G401 (cell line): Measurements from ENCODE around the gene PRKAR1B. TPM values are rescaled to one million over a fixed set of nuclear protein-coding genes. Genes with fewer than 3 reads are reported as not detected.

Experiments used
- DNase-seq: peaks from one replicate; pipeline ENCODE4 v3.0.0-alpha.2; 2015; ENCODE audit warnings: low spot score
- in situ Hi-C: cut with HindIII; loops from 2 replicates; pipeline ENCODE4 v1.10.0; 2016; ENCODE audit warnings: low sequenced_read_pairs, mixed read lengths
- total RNA-seq: library from RNA; depleted of rRNA; stranded (reverse); fragments of >200 nt; shearing (Covaris generic); gene quantifications from 2 replicates; pipeline ENCODE4 v1.2.3, GENCODE V29; 2014

Gene PRKAR1B
- total RNA-seq, 1 experiment from 2014 or later = 83.1 TPM

DNA sequence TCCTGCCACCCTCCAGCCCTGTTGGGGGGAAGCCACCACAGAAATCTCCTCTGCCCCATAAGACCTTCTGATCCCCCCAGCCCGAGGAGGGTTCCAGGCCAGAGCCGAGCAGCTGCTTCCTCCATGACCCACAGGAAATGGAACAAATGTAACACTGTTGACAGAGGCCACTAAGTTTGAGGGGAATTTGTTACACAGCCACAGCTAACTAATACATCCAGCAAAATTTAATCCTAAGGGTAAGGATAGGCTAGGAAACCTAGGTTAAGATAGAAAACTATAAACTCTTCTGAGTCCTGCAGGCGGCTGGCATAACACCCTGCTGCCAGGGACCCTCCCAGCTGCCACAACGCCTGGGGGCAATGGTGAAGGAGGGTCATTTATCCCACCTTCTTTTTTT, 140.6 kb downstream of the PRKAR1B start:
- in situ Hi-C loops = no loop called here
- no peak for DNase-seq

DNA sequence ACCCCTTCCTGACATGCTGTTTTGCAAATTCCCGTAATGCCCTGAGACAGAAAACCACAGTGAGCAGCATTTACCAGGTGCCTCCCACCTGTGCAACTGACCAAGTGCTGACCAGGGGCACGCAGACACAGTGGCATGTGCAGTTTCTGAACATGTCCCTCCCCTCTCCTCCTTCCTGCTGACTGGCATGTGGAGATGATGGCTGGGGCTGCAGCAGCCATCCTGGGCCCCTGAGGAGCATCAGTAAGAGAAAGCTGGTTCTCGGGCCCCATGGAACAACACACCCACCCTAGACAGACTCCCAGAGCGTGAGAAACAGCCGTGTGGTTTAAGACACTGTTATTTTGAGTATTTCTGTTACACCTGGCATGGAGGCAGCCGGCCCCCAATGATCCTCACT, 141.2 kb downstream of the PRKAR1B start:
- no peak for DNase-seq
- in situ Hi-C loops = no loop called here

DNA sequence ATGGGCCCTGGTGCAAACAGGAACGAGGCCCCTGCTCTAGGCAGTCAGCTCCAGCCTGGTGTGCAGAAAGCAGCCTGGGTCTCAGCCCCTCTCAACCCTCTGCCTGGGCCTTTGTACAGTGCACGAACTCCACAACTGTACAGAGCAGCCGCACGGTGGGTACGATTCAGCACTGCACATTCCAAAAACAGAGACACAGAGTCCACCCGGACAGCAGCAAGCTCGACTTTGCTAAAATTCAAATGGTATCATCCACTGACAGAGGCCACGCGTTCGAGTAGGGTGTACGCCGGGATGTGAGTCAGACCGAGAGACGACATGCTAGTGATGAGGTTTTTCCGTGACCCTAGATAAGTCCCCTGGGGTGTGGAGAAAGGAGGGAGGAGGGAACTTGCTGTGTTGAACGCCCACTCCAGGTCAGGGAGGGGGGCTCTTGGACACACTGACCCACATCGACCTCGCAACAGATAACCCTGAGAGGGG, 141.8 kb downstream of the PRKAR1B start:
- in situ Hi-C loops = no loop called here
- DNase-seq = no peak

DNA sequence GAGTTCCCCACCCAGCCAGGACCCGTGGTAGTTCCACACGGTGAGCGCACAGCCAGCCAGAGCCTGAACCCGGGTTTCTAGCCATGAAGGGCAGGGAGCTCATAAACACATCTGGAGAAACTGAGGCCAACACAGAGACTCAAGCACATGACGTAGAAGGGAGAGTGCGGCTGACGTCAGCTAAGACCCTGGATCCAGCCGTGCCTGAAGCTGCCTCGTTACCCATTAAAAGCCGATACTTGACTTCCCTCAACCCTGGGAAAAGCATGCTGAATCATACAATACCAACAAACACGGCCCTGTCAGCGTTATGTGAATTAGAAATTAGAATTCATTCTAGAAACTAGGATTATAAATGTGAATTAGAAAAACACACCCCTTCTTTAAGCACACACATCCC, 142.3 kb downstream of the PRKAR1B start:
- no peak for DNase-seq
- in situ Hi-C loops = no loop called here

DNA sequence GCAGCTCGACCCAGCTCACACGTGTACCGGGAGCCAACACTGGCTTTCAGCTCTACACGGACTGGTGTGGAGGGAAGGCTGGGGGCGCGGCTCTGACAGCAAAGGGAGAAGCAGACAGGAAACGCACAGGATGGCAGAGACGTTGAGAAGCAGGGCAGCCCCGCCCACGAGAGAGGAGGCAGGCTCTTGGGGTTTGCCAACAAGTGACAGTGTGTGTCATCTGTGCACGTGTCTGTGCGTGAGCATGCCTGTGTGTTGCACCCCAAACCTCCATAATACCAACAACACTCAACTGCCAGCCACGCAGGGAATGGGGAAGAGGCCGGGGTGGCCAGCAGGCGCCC, 143.0 kb downstream of the PRKAR1B start:
- DNase-seq = no peak
- in situ Hi-C loops = no loop called here

DNA sequence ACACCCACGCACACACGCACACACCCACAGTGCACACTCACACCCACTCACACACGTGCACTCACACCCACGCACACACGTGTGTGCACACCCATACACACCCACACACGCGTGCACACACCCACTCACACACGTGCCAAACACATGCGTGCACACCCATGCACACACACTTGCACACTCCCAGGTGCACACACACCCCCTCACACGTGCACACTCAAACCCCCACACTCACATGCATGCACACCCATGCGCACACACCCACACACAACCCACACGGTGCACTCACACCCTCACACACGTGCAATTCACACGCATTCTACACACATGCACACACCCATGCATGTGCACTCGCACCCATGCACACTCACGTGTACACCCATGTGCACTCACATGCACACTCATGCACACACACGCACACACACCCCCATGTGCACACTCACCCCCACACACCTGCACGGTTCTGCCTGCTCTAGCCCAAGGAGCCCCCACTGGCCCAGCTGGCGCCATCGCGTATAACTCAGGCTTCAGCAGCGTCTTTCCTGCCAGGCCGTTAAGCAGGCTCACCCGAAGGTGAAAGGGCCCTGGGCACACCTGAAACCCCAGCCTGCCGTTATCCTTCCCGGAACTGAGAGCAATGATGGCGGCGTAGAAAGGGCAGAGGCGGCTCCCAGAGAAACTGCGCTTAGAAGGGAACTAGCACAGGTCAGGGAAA, 143.5 kb downstream of the PRKAR1B start:
- in situ Hi-C loops = no loop called here
- DNase-seq = no peak

DNA sequence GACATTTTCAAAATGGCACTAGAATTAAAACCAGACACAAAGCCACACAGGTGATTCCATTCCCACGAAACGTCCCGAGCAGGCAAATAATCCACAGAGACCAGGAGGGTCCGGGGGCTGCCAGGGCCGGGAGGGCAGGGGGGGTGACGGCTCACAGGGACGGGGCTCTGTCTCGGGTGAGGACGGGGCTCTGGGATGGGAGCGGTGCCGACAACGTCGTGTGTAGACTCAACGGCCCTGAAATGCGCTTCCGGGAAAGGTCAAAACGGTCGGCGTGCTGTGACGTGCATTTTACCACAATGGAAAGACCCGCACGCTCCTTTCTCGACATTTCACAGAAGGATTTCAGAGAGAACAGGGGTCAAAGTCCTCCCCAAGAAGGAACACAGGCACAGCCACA, 144.2 kb downstream of the PRKAR1B start:
- no peak for DNase-seq
- in situ Hi-C loops = no loop called here

DNA sequence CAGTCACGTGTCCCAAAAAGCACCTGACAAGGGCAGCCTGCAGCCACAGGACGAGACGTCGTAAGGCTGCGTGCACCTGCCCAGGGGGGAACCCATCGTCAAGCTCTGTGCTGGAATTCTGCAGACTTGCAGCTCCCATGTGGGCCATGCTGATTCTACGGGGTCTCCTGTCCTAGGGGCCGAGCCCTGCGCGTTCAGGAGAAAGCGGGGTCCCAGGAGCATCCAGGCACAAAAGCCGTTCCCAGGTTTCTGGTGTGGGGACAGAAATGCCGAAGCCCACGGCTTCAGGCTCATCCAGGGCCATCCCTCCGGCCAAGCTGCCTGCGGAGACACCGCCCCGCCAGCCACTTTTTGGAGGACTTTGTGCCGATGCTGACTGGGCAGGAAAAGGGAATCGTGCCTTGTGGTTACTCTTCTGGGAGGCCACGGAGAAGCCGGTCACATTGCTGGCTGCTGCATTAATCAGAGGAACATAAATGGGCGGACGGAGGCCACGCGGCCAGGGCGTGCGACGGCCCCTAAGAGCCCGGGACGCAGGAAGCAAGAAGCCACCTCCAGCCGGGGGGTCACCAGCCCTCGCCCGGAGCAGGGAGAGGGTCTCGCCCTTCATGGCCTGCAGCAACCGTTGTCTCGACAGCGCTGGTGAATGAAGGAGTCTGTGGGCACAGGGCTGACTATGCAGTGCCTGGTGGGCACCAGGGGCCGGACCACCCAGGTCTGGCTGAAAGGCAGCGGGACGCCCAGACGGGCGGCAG, 144.8 kb downstream of the PRKAR1B start:
- in situ Hi-C loops = no loop called here
- DNase-seq = no peak

DNA sequence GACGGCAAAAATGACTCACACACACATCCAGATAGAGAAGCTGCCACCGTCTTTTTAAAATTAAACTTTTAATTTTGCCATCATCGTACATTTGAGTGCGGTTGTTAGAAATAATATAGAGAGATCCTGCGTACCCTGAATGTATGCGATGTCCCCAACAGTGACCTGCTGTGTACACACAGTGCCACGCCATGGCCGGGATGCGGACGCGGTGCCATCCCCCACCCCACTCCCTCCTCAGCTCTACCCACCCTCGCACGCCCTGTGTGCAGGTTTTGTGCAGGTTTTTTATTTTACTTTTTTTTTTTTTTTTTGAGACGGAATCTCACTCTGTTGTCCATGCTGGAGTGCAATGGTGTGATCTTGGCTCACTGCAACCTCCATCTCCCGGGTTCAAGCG, 148.7 kb downstream of the PRKAR1B start:
- in situ Hi-C loops = no loop called here
- DNase-seq = no peak

DNA sequence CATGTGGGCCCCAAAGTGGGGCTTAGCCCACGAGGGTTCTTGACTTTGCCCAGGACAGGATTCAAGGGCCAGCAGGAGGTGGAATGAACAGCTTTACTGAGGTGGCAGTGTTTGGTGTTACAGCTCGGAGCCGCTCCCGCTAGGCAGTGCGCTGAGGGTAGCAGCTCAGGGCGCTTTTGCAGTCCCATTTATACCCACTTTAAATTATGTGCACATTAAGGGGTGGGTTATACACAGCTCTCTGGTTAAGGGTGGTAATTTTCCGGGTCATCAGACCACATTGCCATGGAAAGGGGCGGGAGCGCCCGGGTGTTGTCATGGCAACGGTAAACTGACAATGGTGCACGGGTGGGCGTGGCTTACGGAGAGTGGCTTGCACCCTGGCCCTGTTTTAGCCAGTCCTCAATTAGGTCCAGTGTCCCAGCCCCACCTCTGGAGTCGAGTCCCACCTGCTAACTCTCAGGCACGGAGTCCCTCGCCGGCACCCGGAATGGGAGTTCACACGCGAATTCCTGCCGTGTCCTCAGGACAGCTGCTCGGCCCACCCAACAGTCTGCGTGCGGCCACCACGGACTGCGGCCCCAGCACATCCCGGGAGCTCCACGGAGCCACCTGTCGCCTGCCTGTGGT, 149.2 kb downstream of the PRKAR1B start:
- DNase-seq = no peak
- in situ Hi-C loops = no loop called here

DNA sequence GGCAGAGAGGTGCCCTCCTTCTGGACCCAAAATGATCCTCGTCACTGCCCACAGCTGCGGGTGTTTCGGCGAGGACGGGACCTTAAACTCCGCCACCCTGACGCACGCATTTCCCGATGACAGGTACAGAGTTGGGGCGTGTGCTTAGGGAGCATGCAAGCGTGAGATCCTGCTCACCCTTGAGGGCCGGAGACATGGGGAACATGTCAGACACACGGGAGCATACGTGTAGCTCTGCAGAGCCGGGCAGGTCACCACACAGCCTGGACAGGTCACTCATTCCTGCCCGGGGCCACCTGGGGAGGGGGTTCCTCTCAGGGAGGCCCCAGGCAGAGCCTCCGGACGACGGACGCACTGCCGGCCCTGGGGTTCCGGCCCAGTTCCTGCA, 149.8 kb downstream of the PRKAR1B start:
- DNase-seq = no peak
- in situ Hi-C loops = no loop called here

DNA sequence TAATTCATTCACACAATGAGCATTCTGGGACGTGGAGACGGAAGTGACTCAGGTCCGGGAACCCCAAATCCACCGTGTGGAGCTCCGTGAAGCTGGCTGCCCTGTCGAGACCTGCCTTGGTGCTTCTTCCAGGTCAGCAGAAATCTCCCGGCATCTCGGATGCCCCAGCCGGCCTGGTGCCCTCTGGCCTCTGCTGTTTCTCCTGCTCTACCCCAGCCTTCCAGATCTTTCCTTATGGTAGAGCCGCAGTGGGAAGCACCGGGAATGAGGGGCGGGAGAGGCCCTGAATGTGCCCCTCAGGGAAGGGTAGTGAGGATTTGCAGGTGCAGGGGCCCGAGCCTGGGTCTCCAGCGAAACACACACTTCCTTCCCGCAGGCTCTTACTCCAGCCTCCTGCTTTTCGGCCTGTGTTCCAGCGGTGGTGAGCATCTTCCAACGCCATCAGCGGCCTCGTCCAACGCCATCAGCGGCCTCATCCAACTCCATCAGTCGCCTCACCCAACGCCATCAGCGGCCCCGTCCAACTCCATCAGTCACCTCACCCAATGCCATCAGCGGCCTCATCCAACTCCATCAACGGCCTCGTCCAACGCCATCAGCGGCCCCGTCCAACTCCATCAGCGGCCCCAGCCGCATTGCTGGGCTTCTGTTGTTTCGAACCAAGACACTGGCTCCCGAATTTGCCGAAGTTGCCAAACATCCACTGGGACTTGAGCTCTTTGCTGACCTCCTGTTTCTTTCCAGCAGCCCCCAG, 150.4 kb downstream of the PRKAR1B start:
- no peak for DNase-seq
- in situ Hi-C loops = no loop called here

DNA sequence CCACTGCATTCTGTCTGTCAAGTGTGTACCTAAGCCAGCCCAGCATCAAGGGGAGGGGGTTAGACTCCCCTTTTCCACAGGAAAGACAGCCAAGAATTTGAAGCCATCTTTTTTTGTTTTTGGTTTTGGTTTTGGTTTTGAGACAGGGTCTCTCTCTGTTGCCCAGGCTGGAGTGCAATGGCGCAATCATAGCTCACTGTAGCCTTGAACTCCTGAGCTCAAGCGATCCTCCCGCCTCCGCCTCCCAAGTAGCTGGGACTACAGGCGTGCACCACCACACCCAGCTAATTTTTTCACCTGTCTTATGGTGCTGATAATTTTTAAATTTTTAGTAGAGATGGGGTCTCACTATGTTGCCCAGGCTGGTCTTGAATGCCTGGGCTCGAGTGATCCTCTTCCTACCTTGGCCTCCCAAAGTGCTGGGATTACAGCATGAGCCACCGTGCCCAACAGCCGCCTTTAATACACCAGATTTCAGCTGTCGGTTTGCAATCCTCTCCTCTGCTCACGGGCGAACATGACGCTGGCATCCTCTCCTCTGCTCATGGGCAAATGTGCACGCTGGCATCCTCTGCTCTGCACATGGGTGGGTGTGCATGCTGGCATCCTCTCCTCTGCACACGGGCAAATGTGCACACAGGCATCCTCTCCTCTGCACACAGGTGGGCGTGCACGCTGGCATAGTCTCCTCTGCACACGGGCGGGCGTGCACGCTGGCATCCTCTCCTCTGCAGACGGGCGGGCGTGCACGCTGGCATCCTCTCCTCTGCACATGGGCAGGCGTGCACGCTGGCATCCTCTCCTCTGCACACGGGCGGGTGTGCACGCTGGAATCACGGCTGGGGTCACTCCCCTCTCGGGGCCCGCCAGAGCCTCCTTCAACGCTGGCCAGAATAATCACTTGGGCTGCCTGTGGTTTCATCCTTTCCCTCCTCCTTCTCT, 151.4 kb downstream of the PRKAR1B start:
- in situ Hi-C loops = no loop called here
- DNase-seq = no peak

DNA sequence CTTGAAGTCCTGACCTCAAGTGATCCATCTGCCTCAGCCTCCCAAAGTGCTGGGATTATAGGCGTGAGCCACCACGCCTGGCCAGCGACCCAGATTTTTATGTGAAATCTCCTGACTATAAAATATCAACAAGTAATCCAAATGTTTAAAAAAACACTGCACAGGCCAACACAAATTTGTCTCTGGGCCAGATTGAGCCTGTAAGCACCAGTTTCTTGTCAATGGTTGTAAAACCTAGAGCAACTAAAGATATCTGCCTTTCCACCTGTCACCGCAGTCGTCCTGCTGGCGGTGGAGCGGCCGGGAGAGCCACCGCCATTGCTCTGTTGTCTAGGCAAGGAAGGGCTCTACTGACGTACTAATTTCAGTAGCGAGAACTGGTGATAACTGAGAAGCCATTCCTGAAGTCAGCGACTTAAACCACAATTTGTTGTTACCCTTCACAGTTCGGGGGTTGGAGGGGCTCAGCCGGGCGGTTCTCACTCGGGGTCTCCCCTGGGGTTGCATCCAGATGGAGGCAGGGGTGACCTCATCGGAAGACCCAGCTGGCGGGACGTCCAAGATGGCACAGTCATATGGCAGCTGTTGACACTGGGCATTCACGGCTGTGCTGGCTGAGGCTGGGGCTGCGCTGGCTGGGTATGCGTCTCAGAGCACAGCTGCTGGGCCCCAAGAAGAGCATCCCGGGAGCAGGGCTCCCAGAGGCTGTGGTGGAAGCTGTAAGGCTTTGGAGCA, 152.3 kb downstream of the PRKAR1B start:
- in situ Hi-C loops = no loop called here

DNA sequence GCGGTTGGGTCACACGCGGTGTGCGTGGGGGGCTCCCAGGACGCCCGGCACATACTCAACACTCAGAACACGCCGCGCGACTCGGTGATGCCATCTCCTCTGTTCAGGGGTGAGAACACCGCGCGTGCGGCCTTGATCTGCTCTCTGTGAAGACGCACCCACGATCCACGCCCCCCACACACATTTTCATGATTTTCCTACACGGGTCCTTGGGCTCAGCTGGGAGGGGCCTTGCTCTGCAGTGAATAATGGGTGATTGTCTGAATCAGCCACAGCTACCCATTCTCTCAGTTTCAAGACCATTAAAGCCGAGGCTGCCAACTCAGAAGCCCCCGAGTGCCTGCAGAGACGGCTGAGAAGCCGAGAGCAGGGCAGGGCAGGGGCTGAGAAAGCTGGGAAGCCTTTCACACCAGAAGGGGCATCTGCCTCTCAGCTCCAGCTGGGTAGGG, 153.1 kb downstream of the PRKAR1B start:
- DNase-seq = no peak
- in situ Hi-C loops = no loop called here

More for the DNA sequence above, 152.3 kb downstream of the PRKAR1B start:
- no peak for DNase-seq

DNA sequence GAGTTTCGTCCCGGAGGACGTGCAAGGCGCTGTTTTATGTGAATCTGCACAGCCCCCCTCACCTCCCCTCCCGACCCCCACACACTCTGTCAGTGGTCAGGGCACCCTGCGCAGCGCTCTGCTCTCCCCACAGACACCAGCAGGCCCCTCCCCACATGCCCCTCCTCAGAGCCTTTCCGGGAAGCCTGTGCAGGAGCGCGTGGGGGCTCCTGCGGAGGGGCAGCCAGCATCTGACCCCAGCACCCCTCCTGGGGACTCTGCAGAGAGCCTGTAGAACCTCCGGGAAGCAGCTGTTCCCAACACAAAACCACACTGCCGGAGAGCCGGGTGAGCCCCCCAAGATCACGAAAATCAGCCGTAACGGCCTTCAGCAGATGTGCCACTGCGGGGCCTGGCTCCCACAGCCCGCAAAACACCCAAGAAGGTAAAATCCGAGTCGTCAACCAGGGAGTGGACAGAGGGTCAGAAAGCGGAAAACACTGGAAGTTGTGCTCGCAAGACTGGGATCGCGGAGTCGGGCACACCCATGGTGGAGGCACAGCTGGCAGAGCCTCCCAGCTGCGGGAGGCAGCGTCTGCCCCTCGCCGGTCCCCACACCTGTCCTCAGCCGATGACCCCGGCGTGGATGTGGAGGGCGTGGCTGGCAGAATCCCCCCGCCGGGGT, 153.7 kb downstream of the PRKAR1B start:
- no peak for DNase-seq
- in situ Hi-C loops = no loop called here

DNA sequence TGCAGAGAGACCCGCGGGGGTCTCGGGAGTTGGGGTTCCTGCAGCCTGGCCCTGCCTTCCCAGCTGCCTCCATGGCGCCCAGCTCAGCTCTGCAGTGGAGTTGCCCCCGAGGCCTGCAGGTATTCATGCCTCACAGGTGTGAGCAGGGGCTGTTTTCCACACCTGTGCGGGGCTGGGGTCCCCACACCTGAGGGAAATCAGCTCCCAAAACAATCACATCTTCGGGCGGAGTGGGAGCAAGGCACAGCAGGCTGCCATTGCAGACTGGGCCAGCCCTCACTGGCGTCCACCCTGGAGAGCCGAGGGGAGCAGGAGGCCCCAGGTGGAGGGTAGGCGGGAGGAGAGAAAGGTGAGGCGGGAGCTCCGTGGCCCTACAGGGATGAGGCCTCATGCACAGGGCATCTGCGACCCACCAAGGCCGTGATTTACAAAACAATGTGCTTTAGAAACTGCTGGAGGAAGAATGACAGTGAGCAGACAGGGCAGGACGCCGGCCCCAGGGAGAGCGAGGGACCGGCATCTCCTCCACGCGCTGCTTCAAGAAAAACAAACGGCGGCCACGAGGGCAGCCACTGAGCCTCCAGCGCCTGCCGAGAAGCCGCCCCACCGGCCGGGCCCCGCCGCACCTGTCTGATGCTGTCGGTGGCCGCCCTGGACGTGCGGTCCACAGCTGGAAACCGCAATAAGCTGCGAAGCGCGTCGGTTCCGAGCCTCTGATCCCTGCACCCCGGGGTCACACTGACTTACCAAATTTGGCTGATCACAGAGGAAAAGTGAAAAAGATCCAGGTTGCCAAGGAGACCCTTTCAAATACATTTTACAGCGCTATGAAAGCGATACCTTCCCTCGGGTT, 154.4 kb downstream of the PRKAR1B start:
- in situ Hi-C loops = no loop called here
- DNase-seq = no peak
